Adrenal gland (tissue), 12 donors: ENCODE measurements around the gene LACRT. TPM values are rescaled to one million over a fixed set of nuclear protein-coding genes. Genes with fewer than 3 reads are reported as not detected.
A peak's percentile ranks its signal among the peaks of the same experiment; 100 is the strongest.

Source experiments
- DNase-seq, 7 donors: peaks; one replicate each; pipeline ENCODE4 v3.0.0-alpha.2; 2019 to 2020
- H3K27ac ChIP-seq, 5 donors: fragments of 200-600 bp; sonication (generic) in 4 of 5; 1 replicate in 3 of 5; 2 replicates in 2 of 5; pipeline versions ENCODE4 v1.5.1 to v1.8.0; 2016 to 2020; ENCODE audit warnings: mild to moderate bottlenecking in 1 of 5
- H3K27me3 ChIP-seq: fragments of 200-600 bp; 2 replicates; pipeline ENCODE4 v1.8.0; 2021
- H3K36me3 ChIP-seq, 2 donors: fragments of 200-600 bp; replicated peaks in 1 of 2; 1 replicate in 1 of 2; 2 replicates in 1 of 2; pipeline versions ENCODE4 v1.5.1 to v1.8.0; 2018 to 2022
- H3K4me1 ChIP-seq, 2 donors: fragments of 200-600 bp; replicated peaks in 1 of 2; 1 replicate in 1 of 2; 2 replicates in 1 of 2; pipeline versions ENCODE4 v1.5.1 to v1.8.0; 2018 to 2021
- H3K4me3 ChIP-seq, 4 donors: fragments of 200-600 bp; sonication (generic) in 3 of 4; one replicate each; pipeline ENCODE4 v1.5.1; 2016 to 2018
- H3K9me3 ChIP-seq, 3 donors: fragments of 200-600 bp; sonication (generic) in 1 of 3; replicated peaks in 1 of 3; 1 replicate in 2 of 3; 2 replicates in 1 of 3; pipeline versions ENCODE4 v1.5.1 to v1.8.0; 2016 to 2021
- POLR2A ChIP-seq, 2 donors: fragments of 450-650 bp; IDR thresholded peaks; one replicate each; pipeline ENCODE4 v1.6.1; 2017; ENCODE audit warnings: antibody characterized with exemption in 2 of 2, mild to moderate bottlenecking in 2 of 2, moderate library complexity in 1 of 2
- WGBS, 4 donors: extraction: QIAGEN DNeasy Blood & Tissue Kit in 2 of 4; methylation state at CpG; one replicate each; pipeline versions ENCODE4 v1.1.5 to v1.1.7; 2013 to 2017; 5-methylcytosine and 5-hydroxymethylcytosine counted together
- intact Hi-C, 2 donors: fragments of 100-400 bp; cut with DNase I; formaldehyde crosslinking; loops; one replicate each; pipeline versions ENCODE4 v1.14.1 to v1.15.0; 2022 to 2023
- polyA plus RNA-seq, 3 donors: library from polyadenylated mRNA; stranded (reverse); fragments of 200-250 nt in 2 of 3; fragments of 350-450 nt in 1 of 3; fragmentation: Illumina TruSeq in 1 of 3; extraction: RNeasy Lipid Tissue Mini Kit (QIAGEN cat#74804) in 1 of 3; gene quantifications; one replicate each; pipeline ENCODE4 v1.2.3, GENCODE V29; 2013 to 2014
- total RNA-seq, 9 donors: library from RNA; depleted of rRNA in 4 of 9; stranded (reverse); fragments of >200 nt in 4 of 9; fragments of 120-200 nt in 1 of 9; fragmentation: NEBNext Ultra II Directional in 1 of 9; extraction: Animal tissue kit (Norgen Biotek cat#: 25700) in 1 of 9; gene quantifications; one replicate each; pipeline versions ENCODE4 v1.1.0 to v1.2.4, GENCODE V29; 2013 to 2023
- TF ChIP-seq, protein P1 (sequence below), 6 experiments: fragments of 450-650 bp in 4 of 6; fragments of 200-600 bp in 2 of 6; sonication (generic) in 1 of 6; IDR thresholded peaks; 1 replicate in 5 of 6; 2 replicates in 1 of 6; pipeline versions ENCODE4 v1.5.1 to v1.8.0; 2016 to 2021; ENCODE audit warnings: antibody characterized with exemption in 6 of 6, mild to moderate bottlenecking in 2 of 6, moderate library complexity in 1 of 6
- donor health status: healthy with polysubstance abuse.
- donor health status: Bipolar disorder and iron deficiency.
- donor health status: DM: yes; HTN: yes; CAD: no.
- donor health status: DM: no; HTN: no; CAD: no.
- donor health status: DM: no; HTN: no; CAD: no.
- donor health status: DM: yes; HTN: yes; CAD: no.

Gene LACRT
- total and polyA plus RNA-seq, 12 donors = not detected

DNA sequence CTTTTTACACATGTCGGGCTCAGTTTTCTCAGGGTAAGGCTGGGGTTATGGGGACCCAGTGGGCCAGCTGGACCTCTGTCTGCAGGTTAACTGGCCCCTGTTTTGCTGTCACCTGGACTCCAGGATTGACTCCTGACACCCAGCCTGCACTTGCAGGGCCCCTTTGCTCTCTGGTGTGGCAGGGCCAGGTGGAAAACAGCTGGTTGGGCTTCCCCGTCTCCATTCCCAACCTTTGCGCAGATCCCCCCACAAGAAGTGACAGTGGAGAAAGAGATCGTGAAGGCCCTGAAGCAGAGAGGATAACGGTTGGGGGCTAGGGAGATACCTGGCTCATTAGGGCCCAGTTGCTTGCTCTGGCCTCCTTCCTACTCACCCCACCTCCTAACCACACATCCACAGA lies 44.7 kb downstream of the LACRT start:
- TF ChIP-seq POLR2A (IDR thresholded peaks at IDR 0.05) = no peak
- TF ChIP-seq, protein P1, sequence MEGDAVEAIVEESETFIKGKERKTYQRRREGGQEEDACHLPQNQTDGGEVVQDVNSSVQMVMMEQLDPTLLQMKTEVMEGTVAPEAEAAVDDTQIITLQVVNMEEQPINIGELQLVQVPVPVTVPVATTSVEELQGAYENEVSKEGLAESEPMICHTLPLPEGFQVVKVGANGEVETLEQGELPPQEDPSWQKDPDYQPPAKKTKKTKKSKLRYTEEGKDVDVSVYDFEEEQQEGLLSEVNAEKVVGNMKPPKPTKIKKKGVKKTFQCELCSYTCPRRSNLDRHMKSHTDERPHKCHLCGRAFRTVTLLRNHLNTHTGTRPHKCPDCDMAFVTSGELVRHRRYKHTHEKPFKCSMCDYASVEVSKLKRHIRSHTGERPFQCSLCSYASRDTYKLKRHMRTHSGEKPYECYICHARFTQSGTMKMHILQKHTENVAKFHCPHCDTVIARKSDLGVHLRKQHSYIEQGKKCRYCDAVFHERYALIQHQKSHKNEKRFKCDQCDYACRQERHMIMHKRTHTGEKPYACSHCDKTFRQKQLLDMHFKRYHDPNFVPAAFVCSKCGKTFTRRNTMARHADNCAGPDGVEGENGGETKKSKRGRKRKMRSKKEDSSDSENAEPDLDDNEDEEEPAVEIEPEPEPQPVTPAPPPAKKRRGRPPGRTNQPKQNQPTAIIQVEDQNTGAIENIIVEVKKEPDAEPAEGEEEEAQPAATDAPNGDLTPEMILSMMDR (IDR thresholded peaks at IDR 0.05) = no peak
- H3K9me3 ChIP-seq = no peaks in the 10 kb centered on the region
- H3K27me3 ChIP-seq = no peaks in the 10 kb centered on the region
- no peak for DNase-seq
- no peaks in the 10 kb centered on the region for H3K36me3 ChIP-seq
- intact Hi-C loops = loop anchor here in 1 of 2 donors (10.0 kb wide), 1 partner anchor 375 kb away; no protein-coding TSS in a partner anchor
- no peak overlapping the region for H3K27ac ChIP-seq
- H3K4me3 ChIP-seq = no peak overlapping the region
- peaks cover 0 to 4% of the 10 kb centered on the region in 2 donors for H3K4me1 ChIP-seq
- WGBS, 4 donors = 70 to 93% (median 80%) methylated on average over 5 of the region's 5 CpGs

GRCh38 chr12:54588890-54589267 lies 45.8 kb downstream of the LACRT start:
- TF ChIP-seq POLR2A (IDR thresholded peaks at IDR 0.05) = no peak
- TF ChIP-seq, protein P1 (IDR thresholded peaks at IDR 0.05) = no peak
- Histone ChIP-seq H3K9me3 (no peaks in the 10 kb centered on the region), H3K4me1 (peaks cover 0 to 4% of the 10 kb centered on the region in 2 donors), H3K27ac (no peak overlapping the region), H3K27me3 (no peaks in the 10 kb centered on the region), H3K4me3 (peak overlapping the region in 2 of 4 donors; percentile 26 to 67), H3K36me3 (no peaks in the 10 kb centered on the region)
- no peak for DNase-seq
- WGBS, 4 donors = 17 to 28% (median 24%) methylated on average over 13 of the region's 13 CpGs
- intact Hi-C loops = no loop called here

- H3K27me3 ChIP-seq = no peaks in the 10 kb centered on the region
- WGBS, 4 donors = 2 to 3% (median 2%) methylated on average over 22 to 77 of the region's 77 CpGs
- no peaks in the 10 kb centered on the region for H3K36me3 ChIP-seq
- intact Hi-C loops = no loop called here
- H3K4me3 ChIP-seq = peak within 1 kb of the TSS in 2 of 4 donors; percentile 26 to 67
- TF ChIP-seq, protein P1 (IDR thresholded peaks at IDR 0.05) = no peak
- no peak for TF ChIP-seq POLR2A (IDR thresholded peaks at IDR 0.05)
- no peak within 1 kb of the TSS for H3K27ac ChIP-seq
- H3K4me1 ChIP-seq = peaks cover 0 to 4% of the 10 kb centered on the region in 2 donors
- no peaks in the 10 kb centered on the region for H3K9me3 ChIP-seq
- peak in 3 of 7 donors; percentile 17 to 20 (median 19) for DNase-seq
Observed at GRCh38 chr12:54588110-54588889, 46.4 kb downstream of the LACRT start, which contains the start of gene PPP1R1A. Gene PPP1R1A, minus strand, starts transcription at chr12:54588659. Its CDS starts 171 bp downstream, at chr12:54588488.

DNA sequence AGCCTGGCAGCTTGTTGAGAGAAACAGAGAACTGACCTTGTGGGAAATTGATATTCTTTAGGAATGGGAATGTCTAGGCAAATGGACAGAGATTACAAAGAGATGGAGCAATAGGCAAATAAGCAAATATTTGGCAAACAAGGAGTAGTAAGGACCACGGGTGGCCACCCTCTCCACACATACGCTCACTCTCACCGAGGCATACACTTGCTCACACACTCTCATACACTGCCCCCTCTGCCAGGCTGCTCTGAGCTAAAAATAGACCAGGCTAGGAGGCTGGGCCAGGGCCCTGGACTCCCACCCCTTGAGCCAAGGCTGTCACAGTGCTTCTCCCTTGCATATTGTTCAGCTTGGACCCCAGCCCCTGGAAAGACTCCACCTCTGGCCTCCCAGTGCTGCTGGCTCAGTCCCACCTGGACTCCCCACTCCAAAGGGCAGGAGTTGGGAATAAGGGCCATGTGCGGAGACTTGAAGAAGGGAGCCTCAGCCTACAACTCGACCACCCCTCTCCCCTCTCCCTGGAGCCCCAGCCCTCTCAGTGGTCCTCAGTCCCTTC lies 47.3 kb downstream of the LACRT start:
- intact Hi-C loops = no loop called here
- WGBS, 4 donors = 57 to 67% (median 59%) methylated on average over 3 to 5 of the region's 5 CpGs
- Histone ChIP-seq H3K4me1 (peaks cover 0 to 4% of the 10 kb centered on the region in 2 donors), H3K27me3 (no peaks in the 10 kb centered on the region), H3K9me3 (no peaks in the 10 kb centered on the region), H3K36me3 (no peaks in the 10 kb centered on the region), H3K4me3 (no peak overlapping the region), H3K27ac (no peak overlapping the region)
- no peak for DNase-seq
- no peak for TF ChIP-seq POLR2A (IDR thresholded peaks at IDR 0.05)
- TF ChIP-seq, protein P1 (IDR thresholded peaks at IDR 0.05) = no peak
